Measurements from ENCODE around the gene SBSN.

SBSN gene

DNA sequence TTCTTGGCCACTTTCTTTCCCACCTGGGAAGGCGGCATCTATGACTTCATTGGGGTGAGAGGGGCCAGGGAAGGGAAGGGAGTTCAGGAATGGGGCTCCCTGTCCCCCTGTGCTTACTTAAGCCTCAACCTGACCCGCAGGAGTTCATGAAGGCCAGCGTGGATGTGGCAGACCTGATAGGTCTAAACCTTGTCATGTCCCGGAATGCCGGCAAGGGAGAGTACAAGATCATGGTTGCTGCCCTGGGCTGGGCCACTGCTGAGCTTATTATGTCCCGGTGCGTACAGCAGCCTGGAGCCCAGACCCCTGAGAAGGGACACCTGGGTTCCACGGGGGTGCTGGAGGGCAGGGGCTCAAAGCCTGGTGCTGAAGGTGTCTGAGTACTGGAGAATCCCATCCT lies 18.4 kb upstream of the SBSN start:
- no peak for DNase-seq
- CTCF ChIA-PET, result interaction anchor here (3.5 kb wide), 1 partner anchor 36 kb away, joined by 16 read pairs; no protein-coding TSS in a partner anchor
- H3K4me3 ChIP-seq (ENCODE audit: control insufficient read depth in 1 of 7, extremely low read depth in 1 of 7, insufficient read depth in 4 of 7, low read depth in 2 of 7, low read length in 6 of 7), result peak overlapping the region in 5 of 7 experiments; percentile 83 to 96 (median 90)

GRCh38 chr19:35545855-35546381 lies 17.8 kb upstream of the SBSN start:
- POLR2A ChIA-PET, result no interaction called here
- peak in 2 of 3 donors; percentile 45 to 55 for DNase-seq
- no peaks in the 10 kb centered on the region for H3K9me3 ChIP-seq (ENCODE audit: control extremely low read depth in 1 of 5, control insufficient read depth in 4 of 5, insufficient read depth in 2 of 5, low read depth in 1 of 5, low read length in 4 of 5)
- CTCF ChIA-PET, result interaction anchor here (3.5 kb wide), 1 partner anchor 35 kb away, joined by 16 read pairs; no protein-coding TSS in a partner anchor
- peaks cover 1 to 23% (median 18%) of the 10 kb centered on the region in 4 experiments for H3K4me1 ChIP-seq (ENCODE audit: control extremely low read depth in 1 of 4, control insufficient read depth in 4 of 4, insufficient read depth in 4 of 4, low read length in 3 of 4)
- peak overlapping the region; percentile 71 to 96 (median 88) for H3K4me3 ChIP-seq (ENCODE audit: control insufficient read depth in 1 of 7, extremely low read depth in 1 of 7, insufficient read depth in 4 of 7, low read depth in 2 of 7, low read length in 6 of 7)
- H3K27ac ChIP-seq (ENCODE audit: insufficient read depth in 1 of 2, low read depth in 1 of 2, low read length in 2 of 2, poor library complexity in 1 of 2, severe bottlenecking in 2 of 2), result peak overlapping the region; percentile 61 to 88
- peaks cover 0 to 31% (median 5%) of the 10 kb centered on the region in 4 experiments for H3K36me3 ChIP-seq (ENCODE audit: control insufficient read depth in 4 of 4, insufficient read depth in 4 of 4, low read length in 3 of 4)
- H3K27me3 ChIP-seq (replicated peaks in 2 of 5; ENCODE audit: control insufficient read depth in 4 of 5, insufficient read depth in 5 of 5, low read length in 4 of 5), result no peaks in the 10 kb centered on the region
- 2% methylated on average over 27 of the region's 27 CpGs for WGBS (ENCODE audit: insufficient coverage)

More for the DNA sequence above, 18.4 kb upstream of the SBSN start:
- WGBS (ENCODE audit: insufficient coverage), result 99% methylated on average over 7 of the region's 8 CpGs
- Histone ChIP-seq H3K27me3 (replicated peaks in 2 of 5; ENCODE audit: control insufficient read depth in 4 of 5, insufficient read depth in 5 of 5, low read length in 4 of 5) (no peaks in the 10 kb centered on the region), H3K4me1 (ENCODE audit: control extremely low read depth in 1 of 4, control insufficient read depth in 4 of 4, insufficient read depth in 4 of 4, low read length in 3 of 4) (peaks cover 1 to 23% (median 18%) of the 10 kb centered on the region in 4 experiments), H3K27ac (ENCODE audit: insufficient read depth in 1 of 2, low read depth in 1 of 2, low read length in 2 of 2, poor library complexity in 1 of 2, severe bottlenecking in 2 of 2) (no peak overlapping the region), H3K9me3 (ENCODE audit: control extremely low read depth in 1 of 5, control insufficient read depth in 4 of 5, insufficient read depth in 2 of 5, low read depth in 1 of 5, low read length in 4 of 5) (no peaks in the 10 kb centered on the region), H3K36me3 (ENCODE audit: control insufficient read depth in 4 of 4, insufficient read depth in 4 of 4, low read length in 3 of 4) (peaks cover 0 to 30% (median 5%) of the 10 kb centered on the region in 4 experiments)
- POLR2A ChIA-PET, result no interaction called here

GRCh38 chr19:35545001-35545854 lies 17.1 kb upstream of the SBSN start, which contains the start of gene TMEM147:
Gene TMEM147 (plus strand): TSS chr19:35545626. CDS start chr19:35545740, 114 bp downstream.
- Histone ChIP-seq H3K27me3 (replicated peaks in 2 of 5; ENCODE audit: control insufficient read depth in 4 of 5, insufficient read depth in 5 of 5, low read length in 4 of 5) (no peaks in the 10 kb centered on the region), H3K27ac (ENCODE audit: insufficient read depth in 1 of 2, low read depth in 1 of 2, low read length in 2 of 2, poor library complexity in 1 of 2, severe bottlenecking in 2 of 2) (peak within 1 kb of the TSS; percentile 61 to 88), H3K4me1 (ENCODE audit: control extremely low read depth in 1 of 4, control insufficient read depth in 4 of 4, insufficient read depth in 4 of 4, low read length in 3 of 4) (peaks cover 1 to 23% (median 18%) of the 10 kb centered on the region in 4 experiments), H3K36me3 (ENCODE audit: control insufficient read depth in 4 of 4, insufficient read depth in 4 of 4, low read length in 3 of 4) (peaks cover 0 to 26% (median 5%) of the 10 kb centered on the region in 4 experiments), H3K4me3 (ENCODE audit: control insufficient read depth in 1 of 7, extremely low read depth in 1 of 7, insufficient read depth in 4 of 7, low read depth in 2 of 7, low read length in 6 of 7) (peak within 1 kb of the TSS; percentile 71 to 96 (median 88)), H3K9me3 (ENCODE audit: control extremely low read depth in 1 of 5, control insufficient read depth in 4 of 5, insufficient read depth in 2 of 5, low read depth in 1 of 5, low read length in 4 of 5) (no peaks in the 10 kb centered on the region)
- WGBS (ENCODE audit: insufficient coverage), result 0% methylated on average over 65 of the region's 85 CpGs
- peak; percentile 75 to 84 (median 78) for DNase-seq
- POLR2A ChIA-PET, result no interaction called here
- CTCF ChIA-PET, result no interaction called here

DNA sequence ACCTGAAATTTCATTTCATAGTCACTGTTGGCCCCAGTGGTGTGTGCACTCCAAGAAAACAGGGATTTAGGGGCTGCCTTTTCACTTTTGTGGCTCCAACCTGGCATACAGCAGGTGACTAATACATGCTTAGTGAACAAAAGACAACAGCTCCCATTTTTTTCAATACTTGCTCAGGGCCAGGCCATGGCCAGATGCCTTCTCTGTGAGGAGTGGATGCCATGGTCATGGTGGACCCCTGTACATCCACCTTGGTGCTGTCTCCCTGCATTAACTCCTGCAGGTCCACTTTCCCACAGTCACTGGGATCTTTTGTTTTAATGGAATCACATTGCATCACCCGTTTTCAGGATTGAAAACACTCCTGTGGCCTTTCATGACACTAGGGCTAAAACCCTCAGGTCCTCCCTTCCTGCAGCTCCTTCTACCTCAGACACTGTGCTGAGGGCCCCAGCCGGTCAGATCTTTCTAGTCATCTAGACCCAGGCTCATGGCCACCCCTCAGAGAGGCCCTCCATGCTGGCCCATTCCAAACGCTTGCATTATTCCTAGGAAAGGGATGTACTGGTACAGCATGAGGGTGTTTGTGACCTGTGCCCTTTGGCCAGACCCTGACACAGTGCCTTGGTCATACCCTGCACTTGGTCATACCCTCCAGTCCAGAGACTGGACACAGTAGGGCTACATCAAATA lies 16.1 kb upstream of the SBSN start:
- Histone ChIP-seq H3K4me3 (ENCODE audit: control insufficient read depth in 1 of 7, extremely low read depth in 1 of 7, insufficient read depth in 4 of 7, low read depth in 2 of 7, low read length in 6 of 7) (peak overlapping the region in 6 of 7 experiments; percentile 79 to 96 (median 89)), H3K4me1 (ENCODE audit: control extremely low read depth in 1 of 4, control insufficient read depth in 4 of 4, insufficient read depth in 4 of 4, low read length in 3 of 4) (peaks cover 1 to 22% (median 18%) of the 10 kb centered on the region in 4 experiments), H3K9me3 (ENCODE audit: control extremely low read depth in 1 of 5, control insufficient read depth in 4 of 5, insufficient read depth in 2 of 5, low read depth in 1 of 5, low read length in 4 of 5) (no peaks in the 10 kb centered on the region), H3K36me3 (ENCODE audit: control insufficient read depth in 4 of 4, insufficient read depth in 4 of 4, low read length in 3 of 4) (peaks cover 0 to 27% (median 5%) of the 10 kb centered on the region in 4 experiments), H3K27me3 (replicated peaks in 2 of 5; ENCODE audit: control insufficient read depth in 4 of 5, insufficient read depth in 5 of 5, low read length in 4 of 5) (no peaks in the 10 kb centered on the region), H3K27ac (ENCODE audit: insufficient read depth in 1 of 2, low read depth in 1 of 2, low read length in 2 of 2, poor library complexity in 1 of 2, severe bottlenecking in 2 of 2) (peak overlapping the region in 1 of 2 experiments; percentile 88)
- WGBS (ENCODE audit: insufficient coverage), result 100% methylated on average over 3 of the region's 3 CpGs
- DNase-seq, result no peak
- CTCF ChIA-PET, result interaction anchor here (1.0 to 1.3 kb wide), 2 partner anchors 15 to 35 kb away, joined by 3 read pairs; no protein-coding TSS in a partner anchor
- POLR2A ChIA-PET, result no interaction called here

GRCh38 chr19:35543280-35544109 lies 15.4 kb upstream of the SBSN start:
- Histone ChIP-seq H3K4me3 (ENCODE audit: control insufficient read depth in 1 of 7, extremely low read depth in 1 of 7, insufficient read depth in 4 of 7, low read depth in 2 of 7, low read length in 6 of 7) (no peak overlapping the region), H3K27ac (ENCODE audit: insufficient read depth in 1 of 2, low read depth in 1 of 2, low read length in 2 of 2, poor library complexity in 1 of 2, severe bottlenecking in 2 of 2) (no peak overlapping the region), H3K27me3 (replicated peaks in 2 of 5; ENCODE audit: control insufficient read depth in 4 of 5, insufficient read depth in 5 of 5, low read length in 4 of 5) (no peaks in the 10 kb centered on the region), H3K4me1 (ENCODE audit: control extremely low read depth in 1 of 4, control insufficient read depth in 4 of 4, insufficient read depth in 4 of 4, low read length in 3 of 4) (peaks cover 1 to 22% (median 18%) of the 10 kb centered on the region in 4 experiments), H3K36me3 (ENCODE audit: control insufficient read depth in 4 of 4, insufficient read depth in 4 of 4, low read length in 3 of 4) (peaks cover 0 to 27% (median 5%) of the 10 kb centered on the region in 4 experiments), H3K9me3 (ENCODE audit: control extremely low read depth in 1 of 5, control insufficient read depth in 4 of 5, insufficient read depth in 2 of 5, low read depth in 1 of 5, low read length in 4 of 5) (no peaks in the 10 kb centered on the region)
- DNase-seq, result no peak
- POLR2A ChIA-PET, result no interaction called here
- CTCF ChIA-PET, result interaction anchor here (0.9 to 2.4 kb wide), 4 partner anchors 12 to 35 kb away, joined by 3 to 8 read pairs (median 3); no protein-coding TSS in a partner anchor
- WGBS (ENCODE audit: insufficient coverage), result 97% methylated on average over 15 of the region's 15 CpGs

- Histone ChIP-seq H3K4me3 (ENCODE audit: control insufficient read depth in 1 of 7, extremely low read depth in 1 of 7, insufficient read depth in 4 of 7, low read depth in 2 of 7, low read length in 6 of 7) (no peak overlapping the region), H3K27ac (ENCODE audit: insufficient read depth in 1 of 2, low read depth in 1 of 2, low read length in 2 of 2, poor library complexity in 1 of 2, severe bottlenecking in 2 of 2) (no peak overlapping the region), H3K27me3 (replicated peaks in 2 of 5; ENCODE audit: control insufficient read depth in 4 of 5, insufficient read depth in 5 of 5, low read length in 4 of 5) (no peaks in the 10 kb centered on the region), H3K4me1 (ENCODE audit: control extremely low read depth in 1 of 4, control insufficient read depth in 4 of 4, insufficient read depth in 4 of 4, low read length in 3 of 4) (peaks cover 1 to 22% (median 18%) of the 10 kb centered on the region in 4 experiments), H3K9me3 (ENCODE audit: control extremely low read depth in 1 of 5, control insufficient read depth in 4 of 5, insufficient read depth in 2 of 5, low read depth in 1 of 5, low read length in 4 of 5) (no peaks in the 10 kb centered on the region), H3K36me3 (ENCODE audit: control insufficient read depth in 4 of 4, insufficient read depth in 4 of 4, low read length in 3 of 4) (peaks cover 0 to 23% (median 5%) of the 10 kb centered on the region in 4 experiments)
- ChIA-PET CTCF (interaction anchor here (2.0 to 2.4 kb wide), 2 partner anchors 13 to 32 kb away, joined by 4 to 8 read pairs; no protein-coding TSS in a partner anchor), POLR2A (no interaction called here)
- DNase-seq, result no peak
- 97% methylated on average over 9 of the region's 11 CpGs for WGBS (ENCODE audit: insufficient coverage)
These were observed 14.1 kb upstream of the SBSN start for GRCh38 chr19:35542209-35542608.
